ENCODE results near the gene TBXAS1.

DNA sequence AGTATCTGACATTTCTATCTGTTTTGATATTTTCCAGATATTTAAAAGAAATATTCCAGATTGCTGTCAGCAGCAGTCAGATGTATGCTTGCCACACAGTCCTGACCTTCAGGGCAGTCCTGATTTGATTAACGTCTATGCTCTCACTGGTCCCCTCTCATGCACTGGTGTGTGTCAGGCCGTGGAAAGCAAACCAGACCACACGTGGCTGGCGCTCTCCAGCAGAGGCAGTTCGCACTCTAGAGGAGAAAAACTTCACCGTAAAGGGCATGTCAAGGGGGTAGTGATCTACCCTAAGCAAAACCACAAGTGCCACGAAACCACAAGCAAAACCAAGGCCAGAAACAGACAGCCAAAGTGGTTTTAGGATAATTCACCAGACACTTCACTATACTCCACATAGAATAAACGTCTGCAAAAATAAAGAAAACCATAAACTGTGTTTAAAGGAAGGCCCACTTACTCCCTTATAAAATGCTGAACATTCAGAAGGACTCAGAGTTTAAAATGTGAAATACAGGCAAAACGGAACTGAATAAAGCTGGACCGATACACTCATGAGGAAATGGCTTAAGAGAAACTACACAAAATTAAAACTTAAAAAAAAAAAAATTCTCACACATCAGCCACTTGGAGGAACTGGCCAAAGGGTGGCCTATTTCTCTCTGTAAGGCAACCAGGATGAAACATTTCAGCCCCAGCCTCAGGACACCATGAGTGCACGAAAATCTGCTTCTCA, 207.3 kb downstream of the TBXAS1 start:
- TF ChIP-seq, protein P1, sequence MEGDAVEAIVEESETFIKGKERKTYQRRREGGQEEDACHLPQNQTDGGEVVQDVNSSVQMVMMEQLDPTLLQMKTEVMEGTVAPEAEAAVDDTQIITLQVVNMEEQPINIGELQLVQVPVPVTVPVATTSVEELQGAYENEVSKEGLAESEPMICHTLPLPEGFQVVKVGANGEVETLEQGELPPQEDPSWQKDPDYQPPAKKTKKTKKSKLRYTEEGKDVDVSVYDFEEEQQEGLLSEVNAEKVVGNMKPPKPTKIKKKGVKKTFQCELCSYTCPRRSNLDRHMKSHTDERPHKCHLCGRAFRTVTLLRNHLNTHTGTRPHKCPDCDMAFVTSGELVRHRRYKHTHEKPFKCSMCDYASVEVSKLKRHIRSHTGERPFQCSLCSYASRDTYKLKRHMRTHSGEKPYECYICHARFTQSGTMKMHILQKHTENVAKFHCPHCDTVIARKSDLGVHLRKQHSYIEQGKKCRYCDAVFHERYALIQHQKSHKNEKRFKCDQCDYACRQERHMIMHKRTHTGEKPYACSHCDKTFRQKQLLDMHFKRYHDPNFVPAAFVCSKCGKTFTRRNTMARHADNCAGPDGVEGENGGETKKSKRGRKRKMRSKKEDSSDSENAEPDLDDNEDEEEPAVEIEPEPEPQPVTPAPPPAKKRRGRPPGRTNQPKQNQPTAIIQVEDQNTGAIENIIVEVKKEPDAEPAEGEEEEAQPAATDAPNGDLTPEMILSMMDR (IDR thresholded peaks at IDR 0.05 in 4 of 5, conservative IDR thresholded peaks at IDR 0.05 in 1 of 5) = no peak
- no peak for TF ChIP-seq POLR2A (IDR thresholded peaks at IDR 0.05)

All from gastrocnemius medialis (tissue), 4 donors.